ENCODE measurements around the gene ARVCF.

ARVCF gene

GRCh38 chr22:20029550-20030225 is 13.1 kb upstream of the ARVCF start:
- no peak for DNase-seq

- DNase-seq, result no peak
These were observed 12.4 kb upstream of the ARVCF start for GRCh38 chr22:20028855-20029549.

GRCh38 chr22:20027966-20028854 is 11.6 kb upstream of the ARVCF start:
- peak; percentile 17 for DNase-seq

GRCh38 chr22:20026996-20027601 is 10.5 kb upstream of the ARVCF start:
- no peak for DNase-seq

GRCh38 chr22:20026204-20026908 is 9.7 kb upstream of the ARVCF start:
- no peak for DNase-seq

DNA sequence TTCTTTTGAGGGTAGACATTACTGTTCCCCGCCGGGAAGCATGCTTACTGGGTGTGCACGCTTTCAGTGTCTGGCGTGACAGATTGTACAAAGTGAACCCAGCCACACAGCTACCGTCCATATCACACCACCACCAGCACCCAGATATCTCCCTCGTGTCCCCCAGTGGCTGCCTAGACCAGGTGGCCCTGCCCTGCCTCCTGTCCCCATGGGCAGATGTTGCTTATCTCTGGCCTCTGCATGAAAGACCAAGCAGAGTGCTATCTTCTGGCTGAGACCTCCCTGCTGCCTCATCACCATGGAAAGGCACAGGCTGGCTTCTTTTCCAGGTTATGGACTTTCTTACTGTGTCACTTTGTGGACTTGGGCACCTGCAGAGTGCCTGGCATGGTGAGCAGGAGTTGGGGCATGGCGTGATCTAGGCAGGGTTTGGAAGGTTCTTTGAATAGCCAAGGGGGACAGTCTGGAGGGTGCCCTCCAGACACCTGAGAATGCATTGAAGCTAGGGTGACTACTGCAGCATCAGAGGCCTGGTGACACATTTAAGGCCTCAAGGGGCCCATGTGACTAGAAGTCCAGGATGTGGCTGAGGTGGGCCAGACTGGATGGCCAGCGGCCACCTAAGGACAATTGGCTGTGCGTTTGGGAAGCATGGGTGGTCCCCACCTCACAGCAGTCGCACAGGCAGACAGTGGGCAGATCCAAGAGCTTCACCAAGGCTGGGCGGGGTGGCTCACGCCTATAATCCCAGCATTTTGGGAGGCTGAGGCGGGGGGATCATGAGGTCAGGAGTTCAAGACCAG is 9.0 kb upstream of the ARVCF start:
- DNase-seq, result no peak

DNA sequence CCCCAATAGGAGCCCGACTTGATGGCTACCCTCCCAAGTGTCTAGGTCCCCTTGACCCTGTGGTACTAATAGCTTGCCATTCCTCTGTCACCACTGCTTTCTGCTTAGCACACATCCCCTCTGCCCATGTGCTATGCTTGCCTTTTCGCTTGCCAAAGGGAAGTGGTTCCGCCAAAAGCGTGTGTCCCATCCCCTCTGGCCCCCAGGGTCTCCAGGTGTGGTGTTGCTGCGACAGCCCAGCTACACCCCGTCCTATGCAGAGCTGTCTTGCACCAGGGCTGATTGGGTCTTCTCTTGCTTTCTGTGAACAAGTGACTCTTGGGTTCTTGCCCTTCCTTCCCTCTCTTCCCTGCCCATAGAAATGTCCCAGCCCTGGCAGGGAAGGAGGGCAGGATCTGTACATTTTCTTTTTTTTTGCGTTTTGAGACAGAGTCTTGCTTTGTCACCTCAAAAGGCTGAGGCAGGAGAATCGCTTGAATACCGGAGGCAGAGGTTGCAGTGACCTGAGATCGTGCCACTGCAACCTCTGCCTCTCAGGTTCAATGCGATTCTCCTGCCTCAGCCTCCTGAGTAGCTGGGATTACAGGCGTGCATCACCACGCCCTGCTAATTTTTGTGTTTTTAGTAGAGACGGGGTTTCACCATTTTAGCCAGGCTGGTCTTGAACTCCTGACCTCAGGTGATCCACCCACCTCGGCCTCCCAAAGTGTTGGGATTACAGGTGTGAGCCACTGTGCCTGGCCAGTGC is 8.2 kb upstream of the ARVCF start:
- no peak for DNase-seq

DNA sequence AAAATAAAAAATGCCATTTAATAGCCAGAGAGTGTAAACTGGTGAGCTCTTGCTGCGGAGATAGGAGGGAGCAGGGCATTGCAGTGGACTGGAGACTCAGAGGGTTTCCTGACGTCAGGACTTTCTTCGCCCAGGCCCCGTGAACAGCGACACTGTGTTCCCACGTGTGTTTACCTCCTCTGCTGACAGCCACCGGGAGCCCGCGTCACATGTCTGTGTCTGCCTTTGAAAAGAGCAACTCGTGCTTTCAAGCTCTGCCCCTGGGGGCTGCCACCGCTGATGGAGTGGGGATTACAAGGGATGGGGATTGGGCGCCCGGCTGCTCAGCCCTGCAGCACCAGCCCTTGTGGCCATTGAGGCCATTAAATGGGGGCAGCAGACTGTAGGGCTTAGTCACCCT is 7.6 kb upstream of the ARVCF start:
- no peak for DNase-seq

GRCh38 chr22:20022978-20023613 is 6.5 kb upstream of the ARVCF start:
- DNase-seq, result no peak

- no peak for DNase-seq
These were observed 5.8 kb upstream of the ARVCF start for GRCh38 chr22:20022231-20022977.

GRCh38 chr22:20021196-20022181 is 4.9 kb upstream of the ARVCF start:
- no peak for DNase-seq

GRCh38 chr22:20020533-20021195 is 4.0 kb upstream of the ARVCF start, which contains the start of gene TANGO2:
Gene TANGO2, plus strand, starts transcription at chr22:20021110. Its CDS starts 15,689 bp downstream, at chr22:20036799.
- DNase-seq, result peak; percentile 95

DNA sequence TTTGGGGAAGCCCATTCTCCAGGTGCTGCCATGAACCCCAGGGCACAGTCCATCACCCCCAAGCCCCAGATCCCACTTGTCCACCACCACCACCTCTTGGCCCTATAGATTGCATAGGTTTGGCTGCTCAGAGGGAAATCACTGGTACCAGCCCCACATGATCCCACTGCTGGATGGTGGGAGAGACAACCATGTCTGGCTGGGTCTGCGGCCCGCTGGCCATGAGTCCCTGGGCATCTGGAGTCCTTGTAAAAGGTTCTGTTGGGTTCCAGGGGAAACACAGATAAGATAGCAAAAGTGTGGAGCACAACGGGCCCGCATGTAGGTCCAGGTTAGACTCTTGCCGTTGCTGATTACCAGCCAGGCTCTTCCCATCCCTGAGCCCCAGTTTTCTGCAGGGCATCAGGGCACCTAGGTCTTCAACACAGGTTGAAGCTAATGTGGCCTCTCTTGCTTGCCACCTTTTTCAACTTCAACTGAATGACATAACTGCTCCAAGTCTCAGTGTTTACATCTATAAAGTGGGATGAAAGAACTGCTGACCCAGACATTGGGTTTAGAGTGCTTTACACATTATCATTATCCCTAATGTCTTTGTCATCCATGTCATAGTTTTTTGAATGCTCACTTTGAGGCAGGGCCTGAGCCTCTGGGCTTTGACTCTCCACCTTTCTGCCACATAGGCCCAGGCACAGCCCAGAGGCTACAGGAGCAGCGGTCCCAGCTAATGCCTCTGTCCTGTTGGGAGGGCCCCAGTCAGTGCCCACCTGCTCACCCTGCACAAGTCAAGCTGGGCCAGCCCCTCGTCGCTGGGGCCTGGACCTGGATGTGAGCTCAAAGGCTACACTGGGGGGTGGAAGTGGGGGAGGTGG is 3.3 kb upstream of the ARVCF start:
- DNase-seq, result no peak

DNA sequence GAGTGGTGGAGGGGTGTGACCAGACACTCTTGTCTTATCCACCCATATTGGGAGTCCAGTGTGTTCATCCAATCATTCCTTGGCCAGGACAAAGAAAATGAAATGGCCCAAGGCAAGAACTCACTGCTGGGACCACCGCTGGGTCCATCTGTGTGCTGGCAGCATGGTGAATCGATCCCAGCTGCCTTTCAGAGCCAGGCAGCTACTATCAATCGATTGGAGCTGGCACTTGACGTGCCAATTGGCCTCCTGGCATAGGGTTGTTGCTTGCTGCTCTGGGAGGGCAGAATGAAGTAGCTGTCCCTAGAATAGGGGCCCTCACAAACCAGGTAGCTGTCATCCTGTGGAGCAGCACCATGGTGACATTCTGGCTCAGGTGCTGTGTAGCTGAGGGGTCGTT is 1.4 kb upstream of the ARVCF start:
- DNase-seq, result no peak

DNA sequence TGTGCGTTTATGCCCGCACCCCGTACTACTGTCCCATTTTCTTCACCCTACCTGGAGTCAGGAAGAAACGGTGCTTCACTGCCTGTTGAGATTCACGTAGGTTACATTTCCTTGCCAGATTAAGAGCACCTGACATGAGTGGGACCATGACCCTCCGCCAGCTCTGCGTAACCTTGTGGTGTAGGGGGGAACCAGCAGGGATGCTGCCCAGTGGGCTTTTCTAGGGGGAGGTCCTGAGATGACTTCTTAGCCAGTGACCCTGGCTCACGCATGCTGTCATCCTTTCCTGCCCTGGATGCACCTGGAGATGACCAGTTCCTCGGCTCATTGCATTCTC is 967 bp upstream of the ARVCF start:
- no peak for DNase-seq

GRCh38 chr22:20015971-20016733 is 471 bp downstream of the ARVCF start:
- DNase-seq, result peak; percentile 39
